ENCODE results near the gene SNTB2. TPM values are rescaled to one million over a fixed set of nuclear protein-coding genes. Genes with fewer than 3 reads are reported as not detected.

Gene SNTB2
- total and polyA plus RNA-seq, 10 of the 15 experiments (the other 5 are each of a cell fraction or from before 2014, with no cell fraction given), result 1.2 to 15.7 (median 5.0) TPM

DNA sequence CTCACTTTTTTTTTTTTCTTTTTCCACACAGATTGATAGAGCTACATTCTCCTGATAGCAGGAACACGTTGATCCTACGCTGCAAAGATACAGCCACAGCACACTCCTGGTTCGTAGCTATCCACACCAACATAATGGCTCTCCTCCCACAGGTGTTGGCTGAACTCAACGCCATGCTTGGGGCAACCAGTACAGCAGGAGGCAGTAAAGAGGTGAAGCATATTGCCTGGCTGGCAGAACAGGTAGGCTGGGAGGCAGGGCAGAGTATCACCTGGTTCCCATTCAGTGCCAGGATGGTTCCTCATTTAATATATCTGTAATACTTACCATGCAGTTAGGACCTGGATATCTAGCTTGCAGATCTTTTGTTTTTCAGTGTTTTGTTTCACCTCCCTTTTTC, 73.1 kb downstream of the SNTB2 start (continued):
- TF ChIP-seq WRNIP1 (IDR thresholded peaks at IDR 0.05; ENCODE audit: borderline replicate concordance, low read depth, low read length), result no peak
- TF ChIP-seq POU2F2 (IDR thresholded peaks at IDR 0.05; ENCODE audit: borderline replicate concordance, low read depth, low read length), result no peak
- no peak for TF ChIP-seq ZZZ3 (IDR thresholded peaks at IDR 0.05; ENCODE audit: control insufficient read depth, insufficient read length, low read depth)
- TF ChIP-seq LARP7 (IDR thresholded peaks at IDR 0.05), result no peak
- no peak for TF ChIP-seq CBX3 (IDR thresholded peaks at IDR 0.05; ENCODE audit: borderline replicate concordance, low read depth)
- no peak for TF ChIP-seq NFXL1 (IDR thresholded peaks at IDR 0.05; ENCODE audit: borderline replicate concordance)
- no peak for TF ChIP-seq ASH2L (IDR thresholded peaks at IDR 0.05; ENCODE audit: borderline replicate concordance, low read depth)
- TF ChIP-seq, protein P1, sequence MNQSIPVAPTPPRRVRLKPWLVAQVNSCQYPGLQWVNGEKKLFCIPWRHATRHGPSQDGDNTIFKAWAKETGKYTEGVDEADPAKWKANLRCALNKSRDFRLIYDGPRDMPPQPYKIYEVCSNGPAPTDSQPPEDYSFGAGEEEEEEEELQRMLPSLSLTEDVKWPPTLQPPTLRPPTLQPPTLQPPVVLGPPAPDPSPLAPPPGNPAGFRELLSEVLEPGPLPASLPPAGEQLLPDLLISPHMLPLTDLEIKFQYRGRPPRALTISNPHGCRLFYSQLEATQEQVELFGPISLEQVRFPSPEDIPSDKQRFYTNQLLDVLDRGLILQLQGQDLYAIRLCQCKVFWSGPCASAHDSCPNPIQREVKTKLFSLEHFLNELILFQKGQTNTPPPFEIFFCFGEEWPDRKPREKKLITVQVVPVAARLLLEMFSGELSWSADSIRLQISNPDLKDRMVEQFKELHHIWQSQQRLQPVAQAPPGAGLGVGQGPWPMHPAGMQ (IDR thresholded peaks at IDR 0.05; ENCODE audit: borderline replicate concordance), result no peak
- no peak for TF ChIP-seq CREM (IDR thresholded peaks at IDR 0.05; ENCODE audit: low read depth)
- TF ChIP-seq MEF2A (IDR thresholded peaks at IDR 0.05; ENCODE audit: insufficient read depth, low read depth, low read length), result no peak

DNA sequence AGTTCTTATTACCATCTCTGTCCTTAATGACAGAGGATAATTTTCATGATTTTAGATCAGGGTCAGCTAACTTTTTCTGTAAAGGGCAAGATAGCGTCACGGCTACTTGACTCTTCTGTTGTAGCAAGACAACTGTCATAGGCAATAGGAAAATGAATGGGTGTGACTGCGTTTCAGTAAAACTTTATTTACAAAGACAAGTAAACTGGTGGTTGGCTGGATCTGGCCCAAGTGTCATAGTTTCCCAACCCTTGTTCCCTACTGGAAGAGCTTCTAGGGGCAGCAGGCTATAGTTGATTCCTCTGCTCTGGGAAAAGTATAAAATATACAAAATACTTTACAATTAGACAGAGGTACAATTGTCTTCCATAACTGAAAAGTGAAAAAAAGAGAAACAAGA, 73.5 kb downstream of the SNTB2 start:
- Histone ChIP-seq H3K36me3 (ENCODE audit: control insufficient read depth in 2 of 2, insufficient read depth in 2 of 2, low read length in 1 of 2) (peaks cover 0 to 2% of the 10 kb centered on the region in 2 experiments; a peak in 1 of 4 replicates), H3K9ac (ENCODE audit: control insufficient read depth, insufficient read depth, low read length) (no peak overlapping the region), H2AFZ (ENCODE audit: control insufficient read depth, low read depth, low read length) (no peak overlapping the region), H3K9me3 (replicated peaks; ENCODE audit: control insufficient read depth, insufficient read depth, low read length) (no peaks in the 10 kb centered on the region), H4K20me1 (ENCODE audit: control insufficient read depth, insufficient read depth) (no peaks in the 10 kb centered on the region), H3K79me2 (ENCODE audit: control insufficient read depth, insufficient read depth, low read length) (no peaks in the 10 kb centered on the region), H3K4me2 (ENCODE audit: control insufficient read depth, insufficient read depth) (no peak overlapping the region), H3K4me3 (no peak overlapping the region), H3K27ac (ENCODE audit: control insufficient read depth, insufficient read depth) (no peak overlapping the region), H3K27me3 (replicated peaks in 1 of 2; ENCODE audit: control insufficient read depth in 2 of 2, insufficient read depth in 2 of 2, low read length in 1 of 2) (no peaks in the 10 kb centered on the region), H3K4me1 (ENCODE audit: control insufficient read depth, insufficient read depth, low read length) (no peaks in the 10 kb centered on the region)
- DNase-seq (ENCODE audit: low read depth, low spot score) (no peak), ATAC-seq (no peak), FAIRE-seq (no peak)
- ChIA-PET CTCF (interaction anchor here (1.1 to 1.2 kb wide), 2 partner anchors 29 to 110 kb away, joined by 3 read pairs; no protein-coding TSS in a partner anchor), SMC1A (ENCODE audit: uncharacterized antibody, unreplicated experiment) (no interaction called here), POLR2A (no interaction called here), RAD21 (ENCODE audit: unreplicated experiment) (no interaction called here)
- BruUV-seq (replicated peaks), result no TSS peak
- intact Hi-C loops (cut with micrococcal nuclease; ENCODE audit: unreplicated experiment), result no loop called here
- 99% methylated on average over 3 of the region's 3 CpGs for WGBS (ENCODE audit: insufficient coverage, insufficient replicate concordance, low lambda C conversion rate, missing lambda C conversion rate)
- in situ Hi-C loops (cut with MboI), result no loop called here
- TF ChIP-seq, protein P2, sequence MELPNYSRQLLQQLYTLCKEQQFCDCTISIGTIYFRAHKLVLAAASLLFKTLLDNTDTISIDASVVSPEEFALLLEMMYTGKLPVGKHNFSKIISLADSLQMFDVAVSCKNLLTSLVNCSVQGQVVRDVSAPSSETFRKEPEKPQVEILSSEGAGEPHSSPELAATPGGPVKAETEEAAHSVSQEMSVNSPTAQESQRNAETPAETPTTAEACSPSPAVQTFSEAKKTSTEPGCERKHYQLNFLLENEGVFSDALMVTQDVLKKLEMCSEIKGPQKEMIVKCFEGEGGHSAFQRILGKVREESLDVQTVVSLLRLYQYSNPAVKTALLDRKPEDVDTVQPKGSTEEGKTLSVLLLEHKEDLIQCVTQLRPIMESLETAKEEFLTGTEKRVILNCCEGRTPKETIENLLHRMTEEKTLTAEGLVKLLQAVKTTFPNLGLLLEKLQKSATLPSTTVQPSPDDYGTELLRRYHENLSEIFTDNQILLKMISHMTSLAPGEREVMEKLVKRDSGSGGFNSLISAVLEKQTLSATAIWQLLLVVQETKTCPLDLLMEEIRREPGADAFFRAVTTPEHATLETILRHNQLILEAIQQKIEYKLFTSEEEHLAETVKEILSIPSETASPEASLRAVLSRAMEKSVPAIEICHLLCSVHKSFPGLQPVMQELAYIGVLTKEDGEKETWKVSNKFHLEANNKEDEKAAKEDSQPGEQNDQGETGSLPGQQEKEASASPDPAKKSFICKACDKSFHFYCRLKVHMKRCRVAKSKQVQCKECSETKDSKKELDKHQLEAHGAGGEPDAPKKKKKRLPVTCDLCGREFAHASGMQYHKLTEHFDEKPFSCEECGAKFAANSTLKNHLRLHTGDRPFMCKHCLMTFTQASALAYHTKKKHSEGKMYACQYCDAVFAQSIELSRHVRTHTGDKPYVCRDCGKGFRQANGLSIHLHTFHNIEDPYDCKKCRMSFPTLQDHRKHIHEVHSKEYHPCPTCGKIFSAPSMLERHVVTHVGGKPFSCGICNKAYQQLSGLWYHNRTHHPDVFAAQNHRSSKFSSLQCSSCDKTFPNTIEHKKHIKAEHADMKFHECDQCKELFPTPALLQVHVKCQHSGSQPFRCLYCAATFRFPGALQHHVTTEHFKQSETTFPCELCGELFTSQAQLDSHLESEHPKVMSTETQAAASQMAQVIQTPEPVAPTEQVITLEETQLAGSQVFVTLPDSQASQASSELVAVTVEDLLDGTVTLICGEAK (IDR thresholded peaks at IDR 0.05; ENCODE audit: borderline replicate concordance), result 0 out of 2 replicates have a peak, but pooled peaks have one; percentile 15
- TF ChIP-seq NR2F1 (conservative IDR thresholded peaks at IDR 0.05), result no peak
